WTC11 (cell line): ENCODE results near the gene MAP7. TPM values are rescaled to one million over a fixed set of nuclear protein-coding genes. Genes with fewer than 3 reads are reported as not detected.

Experiments
- ATAC-seq: fragments of 200-7000 bp; cut with Tn5 transposase; 2 replicates; pipeline ENCODE4 v1.10.0; 2021; ENCODE audit warnings: mild to moderate bottlenecking, moderate library complexity
- CTCF ChIA-PET: fragments of 300-600 bp; sonication (Branson Sonifier 250); formaldehyde crosslinking; loops from one replicate; lab custom pipeline; 2021; ENCODE audit warnings: antibody characterized with exemption; lab: Charles Lee
- POLR2A ChIA-PET: fragments of 350-600 bp; sonication (Branson Sonifier 250); formaldehyde crosslinking; loops from one replicate; lab custom pipeline; 2021; ENCODE audit warnings: antibody characterized with exemption; lab: Charles Lee
- DNase-seq: peaks from one replicate; pipeline ENCODE4 v3.0.0; 2021; ENCODE audit warnings: low spot score
- H3K27ac Mint-ChIP-seq: 2 replicates; pipeline ENCODE4 v1.8.0; 2021; ENCODE audit warnings: mixed read lengths
- H3K27me3 Mint-ChIP-seq: 2 replicates; pipeline ENCODE4 v1.8.0; 2021; ENCODE audit warnings: low read depth, mild to moderate bottlenecking, moderate library complexity, mixed read lengths
- H3K36me3 Mint-ChIP-seq: 2 replicates; pipeline ENCODE4 v1.8.0; 2021; ENCODE audit warnings: mixed read lengths
- H3K4me1 Mint-ChIP-seq: 2 replicates; pipeline ENCODE4 v1.8.0; 2022; ENCODE audit warnings: mixed read lengths
- H3K4me3 Mint-ChIP-seq: 2 replicates; pipeline ENCODE4 v1.8.0; 2021; ENCODE audit warnings: mild to moderate bottlenecking, moderate library complexity, mixed read lengths
- H3K9me3 Mint-ChIP-seq: 2 replicates; pipeline ENCODE4 v1.8.0; 2021; ENCODE audit warnings: mixed read lengths
- ATF1 ChIP-seq: sonication (generic); formaldehyde crosslinking; IDR thresholded peaks from 2 replicates; pipeline ENCODE4 v1.8.1; 2023; ENCODE audit warnings: mild to moderate bottlenecking, moderate library complexity, missing genetic modification reagents
- CDX4 ChIP-seq: fragments of 250-450 bp; sonication (Bioruptor Pico); IDR thresholded peaks from 2 replicates; pipeline ENCODE4 v1.9.0; 2021; ENCODE audit warnings: moderate library complexity, mild to moderate bottlenecking, inconsistent platforms, borderline replicate concordance
- CTCF ChIP-seq: fragments of 200-600 bp; IDR thresholded peaks from 2 replicates; pipeline ENCODE4 v1.8.0; 2022; ENCODE audit warnings: antibody characterized with exemption
- E2F5 ChIP-seq: sonication (generic); formaldehyde crosslinking; IDR thresholded peaks from 2 replicates; pipeline ENCODE4 v1.8.1; 2022; ENCODE audit warnings: mild to moderate bottlenecking, moderate library complexity, missing genetic modification reagents
- ETV6 ChIP-seq: sonication (generic); formaldehyde crosslinking; IDR thresholded peaks from 2 replicates; pipeline ENCODE4 v1.8.1; 2022; ENCODE audit warnings: mild to moderate bottlenecking, missing genetic modification reagents
- MXD4 ChIP-seq: fragments of 250-450 bp; sonication (Bioruptor Pico); IDR thresholded peaks from 2 replicates; pipeline ENCODE4 v1.8.0; 2021; ENCODE audit warnings: mild to moderate bottlenecking, moderate library complexity, borderline replicate concordance
- NFE2L1 ChIP-seq: sonication (generic); formaldehyde crosslinking; IDR thresholded peaks from 2 replicates; pipeline ENCODE4 v1.8.1; 2023; ENCODE audit warnings: missing genetic modification reagents
- USF2 ChIP-seq: sonication (generic); formaldehyde crosslinking; IDR thresholded peaks from 2 replicates; pipeline ENCODE4 v1.8.1; 2023; ENCODE audit warnings: mild to moderate bottlenecking, missing genetic modification reagents, moderate library complexity
- ZNF416 ChIP-seq: fragments of 250-450 bp; sonication (Bioruptor Pico); IDR thresholded peaks from 2 replicates; pipeline ENCODE4 v1.9.0; 2021; ENCODE audit warnings: mild to moderate bottlenecking, inconsistent platforms
- ZNF532 ChIP-seq: fragments of 250-450 bp; sonication (Bioruptor Pico); IDR thresholded peaks from 2 replicates; pipeline ENCODE4 v1.9.0; 2021; ENCODE audit warnings: mild to moderate bottlenecking, borderline replicate concordance
- ZNF671 ChIP-seq: fragments of 250-450 bp; sonication (Bioruptor Pico); IDR thresholded peaks from 2 replicates; pipeline ENCODE4 v1.8.0; 2021; ENCODE audit warnings: mild to moderate bottlenecking
- ZSCAN18 ChIP-seq: fragments of 250-450 bp; sonication (Bioruptor Pico); IDR thresholded peaks from 2 replicates; pipeline ENCODE4 v2.1.2; 2022; ENCODE audit warnings: mild to moderate bottlenecking, moderate library complexity
- total RNA-seq: library from RNA; stranded (reverse); gene quantifications from 3 replicates; pipeline ENCODE4 v1.2.3, GENCODE V29; 2021

MAP7 gene
- total RNA-seq, 1 experiment from 2014 or later = 56.6 TPM

- TF ChIP-seq MXD4 (CRISPR knock-in tag) = no peak
- no peak for TF ChIP-seq ATF1
- no peak for TF ChIP-seq CDX4 (CRISPR knock-in tag)
- no peak for TF ChIP-seq ZNF671 (CRISPR knock-in tag)
- TF ChIP-seq USF2 (CRISPR knock-in tag) = no peak
- no peak for TF ChIP-seq CTCF
- TF ChIP-seq E2F5 (CRISPR knock-in tag) = no peak
- TF ChIP-seq, all 79 proteins: peak for 0
These were observed 14.0 kb upstream of the MAP7 start (continued) for GRCh38 chr6:136564180-136564579.

GRCh38 chr6:136563386-136564152 is 13.3 kb upstream of the MAP7 start:
- POLR2A ChIA-PET = no interaction called here

More at GRCh38 chr6:136563386-136564152, 13.3 kb upstream of the MAP7 start:
- no peaks in the 10 kb centered on the region for H3K9me3 Mint-ChIP-seq
- no peak overlapping the region for H3K27ac Mint-ChIP-seq
- no peak for TF ChIP-seq ZNF671 (CRISPR knock-in tag)
- TF ChIP-seq ZNF532 (CRISPR knock-in tag) = no peak
- TF ChIP-seq ZNF416 (CRISPR knock-in tag) = no peak
- TF ChIP-seq ZSCAN18 (CRISPR knock-in tag) = no peak
- no peak for TF ChIP-seq NFE2L1 (CRISPR knock-in tag)
- no peak for TF ChIP-seq ETV6 (CRISPR knock-in tag)
- ATAC-seq (no peak), DNase-seq (no peak)
- H3K4me3 Mint-ChIP-seq = no peak overlapping the region
- H3K4me1 Mint-ChIP-seq = no peaks in the 10 kb centered on the region
- no peaks in the 10 kb centered on the region for H3K36me3 Mint-ChIP-seq
- no peaks in the 10 kb centered on the region for H3K27me3 Mint-ChIP-seq
- CTCF ChIA-PET = interaction anchor here (1.9 kb wide), 1 partner anchor 13 kb away, joined by 11 read pairs; the partner anchor contains the start of gene MAP7
